Fibroblast of upper back skin (primary cell): ENCODE data around the gene TOMM20.

Experiments used
- DNase-seq: peaks from one replicate; pipeline ENCODE4 v3.0.0-alpha.2; 2013

Gene TOMM20

DNA sequence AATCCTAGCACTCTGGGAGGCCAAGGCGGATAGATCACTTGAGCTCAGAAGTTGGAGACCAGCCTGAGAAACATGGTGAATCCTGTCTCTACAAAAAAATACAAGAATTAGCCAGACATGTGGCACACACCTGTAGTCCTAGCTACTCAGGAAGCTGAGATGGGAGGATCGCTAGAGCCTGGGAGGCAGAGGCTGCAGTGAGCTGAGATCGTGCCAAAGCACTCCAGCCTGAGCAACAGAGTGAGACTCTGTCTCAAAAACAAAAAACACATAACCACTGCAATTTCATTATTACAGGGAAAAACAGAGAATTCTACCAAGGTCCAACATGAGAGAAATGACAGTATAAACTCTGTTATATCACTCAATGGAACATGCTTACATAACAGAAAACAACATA lies 4.4 kb upstream of the TOMM20 start:
- DNase-seq: no peak

DNA sequence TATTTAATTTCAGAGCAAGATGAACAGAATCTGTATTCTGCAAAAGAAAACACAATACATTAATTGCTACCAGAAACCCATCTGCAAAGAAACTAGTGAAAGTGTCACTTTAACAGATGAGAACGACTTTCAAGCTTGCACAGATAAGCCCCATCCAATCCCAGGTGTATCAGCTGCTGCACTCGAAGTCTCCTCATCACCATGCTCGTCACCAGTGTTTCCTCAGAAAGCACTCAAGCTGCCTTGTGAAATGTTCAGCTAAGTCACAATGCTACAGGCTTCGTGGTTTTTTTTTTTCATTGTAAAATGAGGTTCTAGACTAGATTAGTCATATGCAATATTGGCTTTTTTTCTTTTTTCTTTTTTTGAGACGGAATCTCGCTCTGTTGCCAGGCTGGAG lies 3.3 kb upstream of the TOMM20 start:
- DNase-seq: no peak

DNA sequence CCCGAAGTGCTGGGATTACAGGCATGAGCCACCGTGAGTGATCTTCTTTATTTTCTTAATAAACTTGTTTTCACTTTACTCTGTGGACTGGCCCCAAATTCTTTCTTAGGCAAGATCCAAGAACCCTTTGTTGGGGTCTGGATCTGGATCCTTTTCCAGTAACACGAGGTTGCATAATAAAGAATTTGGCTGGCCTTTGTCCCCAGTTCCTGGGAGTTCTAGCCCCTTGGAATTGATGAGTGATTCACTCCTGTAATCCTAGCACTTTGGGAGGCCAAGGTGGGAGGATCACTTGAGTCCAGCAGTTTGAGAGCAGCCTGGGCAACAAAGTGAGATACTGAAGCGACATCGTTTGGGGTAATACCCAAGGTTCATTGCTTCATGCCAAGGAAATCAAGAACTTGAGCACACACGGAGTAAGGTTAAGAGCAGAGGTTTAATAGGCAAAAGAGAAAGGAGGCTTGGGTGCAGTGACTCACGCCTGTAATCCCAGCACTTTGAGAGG lies 2.2 kb upstream of the TOMM20 start:
- DNase-seq: no peak

DNA sequence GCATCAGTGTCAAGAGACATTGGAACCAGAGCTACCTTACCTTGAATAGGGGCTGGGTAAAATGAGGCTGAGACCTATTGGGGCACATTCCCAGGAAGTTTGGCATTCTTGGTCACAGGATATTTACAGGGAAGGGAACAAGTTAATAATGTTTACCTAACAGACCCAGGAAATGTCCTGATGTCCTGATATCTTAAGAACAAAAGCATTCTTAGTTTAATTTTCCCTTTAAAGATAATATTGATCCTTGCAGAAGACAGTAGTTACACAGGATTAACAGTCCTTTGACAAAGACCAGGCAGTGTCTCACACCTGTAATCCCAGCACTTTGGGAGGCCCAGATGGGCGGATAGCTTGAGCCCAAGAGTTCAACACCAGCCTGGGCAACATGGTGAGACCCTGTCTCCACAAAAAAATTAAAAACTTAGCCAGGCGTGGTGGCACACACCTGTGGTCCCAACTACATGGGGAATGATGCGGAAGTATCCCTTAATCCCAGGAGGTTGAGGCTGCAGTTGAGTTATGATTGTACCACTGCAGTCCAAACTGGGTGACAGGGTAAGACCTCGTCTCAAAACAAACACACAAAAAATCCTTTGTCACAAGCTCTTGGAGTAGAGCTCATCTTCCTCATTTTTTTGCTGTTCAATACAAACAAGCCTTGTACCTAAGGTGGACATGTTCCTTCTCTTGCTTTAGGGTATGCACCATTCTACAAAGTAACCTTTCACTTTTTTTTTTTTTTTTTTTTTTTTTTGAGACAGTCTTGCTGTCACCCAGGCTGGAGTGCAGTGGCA lies 1.3 kb upstream of the TOMM20 start:
- DNase-seq: no peak

DNA sequence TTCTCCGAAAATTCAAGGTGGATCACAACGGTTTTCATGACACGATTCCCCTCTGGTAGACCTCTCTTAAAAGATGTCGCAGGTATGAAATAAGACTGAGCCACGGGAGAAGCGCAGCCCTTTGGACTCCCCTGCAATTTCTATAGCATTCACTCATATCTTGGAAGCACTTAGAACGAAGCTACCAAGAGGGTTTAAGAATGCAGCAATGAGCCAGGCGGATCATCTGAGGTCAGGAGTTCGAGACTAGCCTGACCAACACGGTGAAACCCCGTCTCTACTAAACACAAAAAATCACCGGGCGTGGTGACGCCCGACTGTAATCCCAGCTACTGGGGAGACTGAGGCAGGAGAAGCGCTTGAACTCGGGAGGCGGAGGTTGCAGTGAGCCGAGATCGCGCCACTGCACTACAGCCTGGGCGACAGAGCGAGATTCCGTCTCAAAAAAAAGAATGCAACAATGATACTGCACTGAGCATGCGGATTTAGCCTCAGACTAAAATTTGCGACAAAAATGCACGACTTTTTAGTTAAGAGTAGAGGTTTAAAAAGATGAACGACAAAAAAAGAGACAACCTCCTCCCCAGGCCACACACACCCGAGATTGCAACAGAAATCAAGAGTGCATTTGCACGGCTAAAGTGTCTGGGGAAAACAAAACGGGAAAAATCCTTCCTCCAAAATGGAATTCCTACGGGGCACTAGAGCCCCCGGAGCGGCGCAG lies 743 bp downstream of the TOMM20 start:
- no peak for DNase-seq

DNA sequence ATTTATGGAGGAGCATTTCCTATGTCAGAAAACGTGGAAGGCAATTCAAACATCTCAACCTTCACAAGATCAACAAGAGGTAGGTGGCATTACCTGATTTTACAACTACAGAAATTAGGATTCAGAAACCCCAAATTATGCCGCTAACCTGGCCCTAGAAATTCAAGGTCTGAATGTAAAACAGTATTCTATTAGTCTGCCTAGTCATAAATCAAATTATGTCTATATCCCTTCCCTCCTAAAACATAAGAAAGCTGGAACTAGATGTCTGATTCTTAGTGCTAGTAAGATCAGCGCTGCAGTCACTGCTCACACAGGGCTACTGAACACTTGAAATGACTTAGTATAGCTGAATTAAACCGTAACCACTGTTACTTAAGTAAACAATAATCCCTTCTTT lies 1.4 kb downstream of the TOMM20 start:
- no peak for DNase-seq

DNA sequence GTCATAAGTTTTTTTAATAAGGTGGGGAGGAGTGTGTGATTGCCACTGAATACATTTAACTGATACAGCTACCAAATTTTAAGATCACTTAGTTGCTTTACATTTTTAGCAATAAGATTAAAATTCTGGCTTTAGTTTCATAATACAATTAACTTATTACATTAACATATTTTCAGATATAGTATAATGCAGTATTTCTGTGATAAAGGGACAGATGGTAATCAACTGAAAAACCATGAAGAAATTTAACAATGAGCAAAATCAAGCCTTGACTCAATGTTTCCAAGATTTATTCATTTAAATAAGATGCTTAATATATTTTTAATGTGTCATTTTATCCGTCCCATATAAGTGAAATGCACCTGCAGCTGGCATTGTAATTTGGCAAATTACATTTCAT lies 4.0 kb downstream of the TOMM20 start:
- DNase-seq: no peak

DNA sequence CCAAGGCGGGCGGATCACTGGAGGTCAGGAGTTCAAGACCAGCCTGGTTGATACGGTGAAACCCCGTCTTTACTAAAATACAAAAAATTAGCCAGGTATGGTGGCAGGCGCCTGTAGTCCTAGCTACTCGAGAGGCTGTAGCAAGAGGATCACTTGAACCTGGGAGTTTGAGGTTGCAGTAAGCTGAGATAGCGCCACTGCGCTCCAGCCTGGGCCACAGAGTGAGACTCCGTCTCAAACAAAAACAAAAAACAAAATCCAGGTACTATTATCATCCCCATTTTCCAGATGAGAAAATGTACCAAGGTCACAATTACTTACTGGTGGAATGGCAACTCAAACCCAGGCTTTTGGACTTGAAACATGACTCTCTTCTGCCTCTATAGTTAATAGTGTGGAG lies 4.5 kb downstream of the TOMM20 start:
- no peak for DNase-seq

DNA sequence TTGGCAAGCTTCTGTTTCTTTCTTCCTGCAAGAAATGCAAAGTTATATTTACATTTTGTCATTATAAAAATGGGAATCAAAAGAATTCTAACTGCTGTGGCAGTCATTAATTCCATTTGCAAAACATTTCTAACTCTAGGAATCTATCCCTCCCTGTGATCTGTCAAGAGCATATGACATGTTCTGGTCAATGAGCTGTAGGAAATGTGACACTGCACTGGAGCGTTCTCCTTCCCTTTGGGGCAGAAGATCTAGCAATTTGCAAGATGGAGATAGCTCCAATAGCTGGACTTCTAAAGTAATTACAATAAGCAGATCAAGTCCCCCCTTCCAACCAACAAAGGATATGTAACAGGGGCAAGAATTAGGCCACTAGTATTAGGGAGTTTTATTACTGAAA lies 6.3 kb downstream of the TOMM20 start:
- DNase-seq: no peak

DNA sequence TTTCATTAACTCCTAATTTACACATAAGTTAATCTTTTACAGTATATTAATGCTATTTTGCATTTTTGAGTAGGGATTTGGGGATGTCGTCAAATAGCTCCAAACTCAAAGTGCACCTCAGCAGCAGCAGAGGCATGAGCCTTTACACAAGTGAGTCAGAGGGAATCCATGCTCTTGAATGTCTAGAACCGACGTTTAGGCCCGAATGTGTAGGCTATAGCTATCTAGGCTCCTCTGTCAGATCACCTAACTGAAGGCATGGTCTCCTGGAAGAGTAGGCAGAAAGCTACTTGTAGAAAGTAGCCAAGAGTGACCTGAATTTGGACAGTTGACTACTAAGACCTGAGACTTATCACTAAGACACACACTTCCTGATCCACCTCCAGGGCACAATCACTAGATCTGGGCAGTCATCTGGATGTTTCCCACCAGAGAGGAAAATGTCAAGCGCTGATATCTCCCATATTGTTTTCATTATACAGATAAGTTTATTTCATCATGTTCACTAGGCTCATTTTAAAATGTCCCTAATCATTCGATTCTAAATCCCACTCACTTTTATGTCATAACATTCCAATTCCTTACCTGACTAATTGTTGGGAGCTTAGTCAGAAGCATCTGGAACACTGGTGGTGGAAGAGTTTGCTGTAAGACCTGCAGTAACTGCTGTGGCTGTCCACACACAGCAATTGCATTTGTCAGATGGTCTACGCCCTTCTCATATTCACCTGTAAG lies 15.3 kb downstream of the TOMM20 start:
- DNase-seq: no peak

DNA sequence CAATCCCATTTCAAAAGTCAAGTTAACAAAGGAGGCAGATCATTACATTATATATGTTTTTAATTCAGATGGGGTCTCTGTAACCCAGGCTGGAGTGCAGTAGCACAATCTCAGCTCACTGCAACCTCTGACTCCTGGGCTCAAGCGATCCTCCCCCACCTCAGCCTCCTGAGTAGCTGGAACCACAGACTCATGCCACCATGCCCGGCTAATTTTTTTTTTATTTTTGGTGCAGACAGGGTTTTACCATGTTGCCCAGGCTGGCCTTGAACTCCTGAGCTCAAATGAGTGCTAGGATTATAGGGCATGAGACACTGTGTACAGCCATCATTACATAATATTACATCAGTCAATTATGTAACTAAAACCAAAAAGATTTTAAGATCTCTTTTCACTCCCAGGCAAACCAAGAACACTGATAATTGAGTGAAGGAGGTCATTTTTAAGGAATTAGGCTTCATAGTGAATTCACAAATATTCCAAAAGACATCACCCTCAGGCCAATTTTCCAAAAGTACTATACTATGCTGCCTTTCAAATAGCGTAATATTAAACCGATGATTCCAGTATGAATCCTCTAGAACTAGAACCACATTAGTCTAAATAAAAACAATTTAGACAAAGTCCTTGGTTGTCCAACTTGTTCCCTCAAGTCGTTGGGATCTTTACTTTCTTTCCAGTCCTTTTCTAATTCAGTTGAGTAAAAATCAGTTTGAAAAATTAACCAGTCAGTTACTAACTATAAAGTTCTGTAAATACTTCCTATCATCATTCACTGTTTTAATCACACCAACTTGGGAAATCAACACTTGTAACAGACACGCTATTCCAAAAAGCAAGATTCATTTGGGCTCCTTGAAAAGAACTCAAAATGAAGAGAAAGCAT lies 16.1 kb downstream of the TOMM20 start:
- no peak for DNase-seq

DNA sequence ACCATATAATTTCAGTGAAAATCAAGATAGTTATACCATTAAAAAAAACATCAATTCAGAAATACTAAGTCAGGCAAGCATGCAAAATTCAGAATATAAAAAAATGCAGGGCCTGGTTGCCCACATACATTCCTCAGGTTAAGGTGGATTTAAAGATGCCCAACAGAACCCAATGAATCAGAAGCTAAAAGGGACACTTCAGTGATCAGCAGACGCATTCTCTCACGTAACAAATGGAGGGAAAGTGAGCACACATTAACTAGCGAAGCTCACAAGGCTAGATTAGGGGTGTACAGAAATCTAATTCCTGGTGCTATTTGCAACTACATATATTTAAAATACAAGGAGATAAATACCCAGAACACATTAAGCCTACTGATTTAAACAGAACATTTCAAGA lies 17.5 kb downstream of the TOMM20 start:
- DNase-seq: no peak

DNA sequence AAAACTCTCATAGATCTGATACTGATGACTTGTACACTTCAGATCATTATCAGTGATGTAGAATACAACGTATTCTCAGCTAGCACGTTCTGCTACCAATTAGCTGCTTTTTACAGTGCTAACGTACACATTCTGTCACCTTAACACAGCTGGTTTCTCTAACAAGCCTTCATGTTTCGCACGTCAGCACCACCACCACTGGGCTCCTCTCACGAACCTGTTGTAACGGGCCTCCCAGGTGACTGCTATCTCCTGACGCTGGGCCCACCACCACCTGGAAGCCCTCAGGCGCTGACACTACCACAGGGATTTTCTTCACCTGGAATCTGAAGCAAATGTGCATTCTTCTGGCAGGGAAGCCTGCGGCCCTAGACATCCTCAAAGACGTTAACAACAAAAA lies 19.8 kb downstream of the TOMM20 start:
- DNase-seq: no peak

DNA sequence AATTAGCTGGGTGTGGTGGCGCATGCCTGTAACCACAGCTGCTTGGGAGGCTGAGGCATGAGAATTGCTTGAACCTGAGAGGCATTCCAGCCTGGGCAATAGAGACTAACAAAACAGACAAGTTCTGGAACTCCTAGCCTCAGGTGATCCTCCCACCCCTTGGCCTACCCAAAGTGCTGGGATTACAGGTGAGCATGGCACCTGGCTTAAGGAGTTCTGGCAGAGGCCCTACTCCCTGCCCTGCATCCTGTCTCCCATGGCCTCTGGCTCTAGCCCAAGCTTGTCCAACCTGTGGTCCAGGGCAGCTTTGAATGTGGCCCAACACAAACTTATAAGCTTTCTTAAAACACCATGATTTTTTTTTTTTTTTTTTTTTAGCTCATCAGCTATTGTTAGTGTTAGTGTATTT lies 20.4 kb downstream of the TOMM20 start:
- DNase-seq: no peak

DNA sequence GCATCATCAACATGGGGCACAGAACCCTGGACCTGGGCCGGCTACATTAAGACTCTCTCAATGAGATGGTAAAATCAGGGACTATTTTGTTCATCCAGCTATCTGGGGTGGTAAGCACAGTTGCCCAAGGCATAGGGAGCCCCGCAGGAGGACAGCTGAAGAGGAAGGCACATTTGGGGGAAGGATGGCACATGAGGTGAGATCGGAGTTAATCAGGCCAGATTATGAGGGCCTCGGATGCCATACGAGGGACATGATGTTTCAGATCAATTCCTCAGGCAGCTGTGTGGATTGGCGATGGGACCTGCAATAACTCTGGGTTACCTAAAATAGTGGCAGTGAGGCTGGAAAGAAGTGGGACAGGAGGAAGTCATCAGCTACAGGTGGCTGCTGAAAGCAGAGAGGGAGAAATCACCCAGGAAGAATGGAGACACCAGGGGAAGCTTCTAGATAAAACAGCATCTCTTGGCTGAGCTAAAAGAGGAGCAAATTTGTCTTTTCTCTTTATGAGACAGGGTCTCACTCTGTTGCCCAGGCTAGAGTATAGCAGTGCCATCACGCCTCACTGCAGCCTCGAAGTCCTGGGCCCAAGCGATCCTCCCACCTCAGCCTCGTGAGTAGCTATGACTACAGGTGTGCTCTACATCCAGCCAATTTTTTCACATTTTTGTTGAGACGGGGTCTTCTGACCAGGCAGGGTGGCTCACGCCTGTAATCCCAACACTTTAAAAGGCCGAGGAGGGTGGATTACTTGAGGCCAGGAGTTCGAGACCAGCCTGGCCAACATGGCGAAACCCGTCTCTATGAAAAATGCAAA lies 21.1 kb downstream of the TOMM20 start:
- DNase-seq: no peak

DNA sequence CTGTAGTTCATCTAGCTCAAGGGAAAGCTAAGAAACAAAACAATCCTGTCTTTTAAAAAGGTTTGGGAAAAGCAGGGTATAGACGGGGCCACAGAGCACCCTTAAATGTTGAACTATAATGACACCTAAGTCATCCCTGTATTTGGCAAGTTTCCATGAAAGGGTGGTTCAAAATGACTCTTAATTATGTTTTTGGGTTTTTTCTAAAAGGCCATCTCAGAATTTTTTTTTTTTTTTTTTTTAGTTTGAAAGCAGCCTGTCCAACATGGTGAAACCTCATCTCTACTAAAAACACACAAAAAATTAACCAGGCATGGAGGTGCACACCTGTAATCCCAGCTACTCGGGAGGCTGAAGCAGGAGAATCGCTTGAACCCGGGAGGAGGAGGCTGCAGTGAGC lies 22.2 kb downstream of the TOMM20 start:
- DNase-seq: no peak

DNA sequence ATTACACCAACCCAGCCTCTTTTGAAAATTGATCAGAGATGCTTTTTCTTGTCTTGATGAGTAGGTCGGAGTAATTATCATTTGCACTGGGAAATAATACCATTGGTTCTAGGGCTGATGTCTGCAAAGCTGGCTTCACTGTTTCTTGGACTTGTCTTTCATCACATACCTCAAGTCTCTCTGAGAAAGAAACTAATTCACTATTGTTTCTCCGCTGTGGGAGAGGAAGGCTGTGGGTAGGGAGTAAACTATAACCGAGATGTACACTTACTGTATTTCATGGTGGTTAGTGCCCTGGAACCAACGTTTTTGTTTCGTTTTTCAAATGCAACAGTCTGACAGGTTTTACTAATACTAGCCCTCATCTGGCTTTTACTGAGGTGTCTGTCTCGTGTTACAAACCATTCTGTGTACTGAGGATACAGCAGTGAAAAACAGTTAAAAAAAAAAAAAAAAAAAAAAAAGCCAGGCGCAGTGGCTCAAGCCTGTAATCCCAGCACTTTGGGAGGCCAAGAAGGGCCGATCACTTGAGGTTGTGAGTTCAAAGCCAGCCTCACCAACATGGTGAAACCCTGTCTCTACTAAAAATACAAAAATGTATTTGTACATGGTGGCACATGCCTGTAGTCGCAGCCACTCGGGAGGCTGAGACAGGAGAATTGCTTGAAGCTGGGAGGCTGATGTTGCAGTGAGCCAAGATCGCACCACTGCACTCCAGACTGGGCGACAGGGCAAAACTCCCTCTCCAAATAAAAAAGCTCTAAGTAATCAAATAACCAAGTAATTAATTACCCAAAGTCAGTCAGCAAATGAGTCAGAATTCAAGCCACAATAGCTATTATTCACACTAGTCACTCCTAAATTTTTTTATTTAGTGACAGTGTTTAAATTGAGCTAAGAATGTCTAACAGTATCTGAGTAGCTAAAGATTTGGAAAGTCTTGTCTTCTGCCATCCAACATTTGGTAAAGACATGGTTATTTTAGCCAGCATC lies 23.3 kb downstream of the TOMM20 start:
- DNase-seq: no peak

DNA sequence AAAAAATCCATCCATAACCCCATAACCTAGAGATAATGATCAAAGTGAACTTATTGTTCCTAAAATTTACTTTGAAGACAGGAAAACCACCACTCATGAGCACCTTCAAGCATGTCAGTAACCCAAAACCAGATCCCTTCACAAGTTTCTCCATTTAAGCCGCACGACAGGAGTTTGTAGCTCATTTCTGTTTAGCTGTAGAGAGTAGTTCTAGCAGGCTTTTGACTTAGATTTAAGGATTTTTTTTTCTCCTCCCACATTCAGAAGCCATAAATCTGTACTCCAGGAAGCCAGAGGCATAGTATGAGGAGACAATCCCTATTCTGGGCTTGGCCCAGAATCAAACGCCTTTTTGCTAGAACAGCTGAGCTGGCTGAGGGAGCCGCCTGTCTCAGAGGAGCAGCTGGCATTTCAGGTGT lies 25.6 kb downstream of the TOMM20 start:
- peak; percentile 34 for DNase-seq

DNA sequence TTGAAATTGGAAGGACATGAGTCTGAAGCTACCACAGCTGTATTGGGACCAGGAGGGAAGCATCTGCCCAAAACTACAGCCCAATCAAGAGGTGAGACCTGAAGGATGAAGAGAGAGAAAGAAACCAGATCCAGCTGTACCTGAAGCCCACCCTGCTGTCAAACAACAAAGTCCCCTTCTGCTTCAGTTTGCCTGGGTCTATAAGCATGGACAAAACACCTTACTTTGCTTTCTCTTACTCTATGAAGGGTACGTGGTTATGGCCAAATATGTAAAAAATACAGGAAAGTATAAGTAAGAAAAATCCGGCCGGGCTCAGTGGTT lies 26.4 kb downstream of the TOMM20 start:
- no peak for DNase-seq

DNA sequence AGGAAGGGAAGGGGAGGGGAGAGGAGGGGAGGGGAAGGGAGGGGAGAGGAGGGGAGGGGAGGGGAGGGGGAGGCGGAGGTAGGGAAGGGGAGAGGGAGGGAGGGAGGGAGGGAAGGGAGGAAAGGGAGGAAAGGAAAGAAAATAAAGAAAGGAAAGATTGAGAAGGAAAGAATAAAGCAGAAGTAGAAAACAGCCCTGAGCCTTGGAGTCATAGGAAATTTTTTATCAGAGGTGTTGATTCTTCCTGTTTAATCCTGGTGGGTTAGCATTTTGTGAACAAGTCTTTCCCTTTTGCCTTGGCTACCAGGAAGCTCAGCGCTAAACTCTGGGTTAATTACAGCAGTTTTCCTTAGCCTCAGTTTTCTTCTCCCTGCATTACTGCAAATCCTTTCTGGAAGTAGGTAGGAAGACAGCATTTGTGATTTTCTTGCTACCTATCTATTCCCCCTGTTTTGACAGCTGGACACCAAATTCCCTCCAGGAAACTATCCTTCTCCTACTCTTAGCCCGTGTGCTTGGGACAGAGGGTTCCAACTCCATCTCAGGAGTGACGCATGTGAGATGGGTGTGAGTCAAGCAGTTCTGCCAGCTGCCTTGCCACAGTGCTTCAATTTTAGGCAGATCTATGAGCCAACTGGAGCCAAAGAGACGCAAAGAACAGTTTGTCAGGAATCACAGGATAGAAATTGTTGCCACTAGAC lies 26.9 kb downstream of the TOMM20 start:
- no peak for DNase-seq
